Lung (tissue), 16 donors: Measurements from ENCODE around the gene SURF4. TPM values are rescaled to one million over a fixed set of nuclear protein-coding genes. Genes with fewer than 3 reads are reported as not detected.

Experiments used
- ATAC-seq: fragments of 200-7000 bp; cut with Tn5 transposase; one replicate; pipeline ENCODE4 v1.9.1; 2020; ENCODE audit warnings: moderate number of reproducible peaks; ENCODE audit not compliant: insufficient read depth, low FRiP score
- DNase-seq, 3 donors: peaks; one replicate each; pipeline ENCODE4 v3.0.0-alpha.2; 2013 to 2017
- H3K27ac ChIP-seq, 2 donors: one replicate each; pipeline ENCODE4 v1.5.1; 2013; ENCODE audit warnings: mild to moderate bottlenecking in 2 of 2, moderate library complexity in 2 of 2, control low read depth in 1 of 2, inconsistent platforms in 1 of 2, low read depth in 1 of 2, low read length in 1 of 2
- H3K27me3 ChIP-seq, 3 donors: one replicate each; pipeline ENCODE4 v1.5.1; 2013; ENCODE audit warnings: low read length in 2 of 3; ENCODE audit not compliant: control insufficient read depth in 3 of 3, insufficient read depth in 3 of 3
- H3K36me3 ChIP-seq, 4 donors: one replicate each; pipeline ENCODE4 v1.5.1; 2013; ENCODE audit warnings: low read length in 4 of 4, mild to moderate bottlenecking in 1 of 4, moderate library complexity in 1 of 4; ENCODE audit not compliant: control insufficient read depth in 4 of 4, insufficient read depth in 4 of 4
- H3K4me1 ChIP-seq, 5 donors: one replicate each; pipeline ENCODE4 v1.5.1; 2013; ENCODE audit warnings: low read length in 5 of 5, mild to moderate bottlenecking in 2 of 5, moderate library complexity in 1 of 5; ENCODE audit not compliant: control insufficient read depth in 5 of 5, insufficient read depth in 5 of 5
- H3K4me3 ChIP-seq: one replicate; pipeline ENCODE4 v1.5.1; 2013; ENCODE audit warnings: mild to moderate bottlenecking, control low read depth, moderate library complexity
- H3K9ac ChIP-seq, 2 donors: one replicate each; pipeline ENCODE4 v1.5.1; 2013; ENCODE audit warnings: low read length in 2 of 2, control low read depth in 1 of 2; ENCODE audit not compliant: insufficient read depth in 1 of 2
- H3K9me3 ChIP-seq, 4 donors: one replicate each; pipeline ENCODE4 v1.5.1; 2013; ENCODE audit warnings: low read length in 3 of 4, mild to moderate bottlenecking in 1 of 4, moderate library complexity in 1 of 4; ENCODE audit not compliant: control insufficient read depth in 4 of 4, insufficient read depth in 3 of 4
- WGBS, 2 donors: extraction: QIAGEN DNeasy Blood & Tissue Kit; methylation state at CpG; one replicate each; pipeline ENCODE4 v1.1.7; 2013; 5-methylcytosine and 5-hydroxymethylcytosine counted together
- long read RNA-seq, 5 donors: transcript quantifications; one replicate each; lab custom pipeline, GENCODE V29; 2026
- polyA plus RNA-seq, 2 donors: library from polyadenylated mRNA; stranded (reverse); fragments of 200-250 nt; gene quantifications; one replicate each; pipeline ENCODE4 v1.2.1, GENCODE V29; 2013
- total RNA-seq, 2 donors: library from RNA; depleted of rRNA in 1 of 2; stranded (reverse); fragments of >200 nt in 1 of 2; gene quantifications; one replicate each; pipeline ENCODE4 v1.2.1, GENCODE V29; 2014 to 2021
- TF ChIP-seq, protein P1 (sequence below): IDR thresholded peaks from 2 replicates; pipeline ENCODE4 v1.5.1; 2012; ENCODE audit warnings: mild to moderate bottlenecking; ENCODE audit errors: control extremely low read depth, extremely low read depth
- donor health status: control.
- donor health status: control.
- donor health status: Bipolar disorder and iron deficiency.
- donor health status: healthy.
- donor health status: DM: yes; HTN: yes; CAD: no.

The SURF4 gene
- 100 to 1,000 TPM; 144 to 222 TPM for total RNA-seq
- polyA plus RNA-seq, result 100 to 1,000 TPM in 1 of 2 donors, 10 to 100 TPM in 1; 87.4 to 204 TPM
- long read RNA-seq, donor 1, transcript SURF4-202 (6 exons, 2,984 nt), result major isoform, 46 of 47 reads
- long read RNA-seq, donor 1, partial matches to known transcripts, result 0 of 47 reads
- long read RNA-seq, donor 1, other reads (novel, unspliced or antisense), result 0 of 47 reads
- long read RNA-seq, donor 2, transcript SURF4-202 (6 exons, 2,984 nt), result major isoform, 15 of 15 reads
- long read RNA-seq, donor 2, partial matches to known transcripts, result 0 of 15 reads
- long read RNA-seq, donor 2, other reads (novel, unspliced or antisense), result 0 of 15 reads
- long read RNA-seq, donor 3, transcript SURF4-202 (6 exons, 2,984 nt), result major isoform, 25 of 25 reads
- long read RNA-seq, donor 3, partial matches to known transcripts, result 0 of 25 reads
- long read RNA-seq, donor 3, other reads (novel, unspliced or antisense), result 0 of 25 reads
- long read RNA-seq, donor 4, transcript SURF4-202 (6 exons, 2,984 nt), result major isoform, 14 of 20 reads
- long read RNA-seq, donor 4, partial matches to known transcripts, result 5 of 20 reads
- long read RNA-seq, donor 4, other reads (novel, unspliced or antisense), result 0 of 20 reads
- long read RNA-seq, donor 5, transcript SURF4-202 (6 exons, 2,984 nt), result major isoform, 58 of 58 reads
- long read RNA-seq, donor 5, partial matches to known transcripts, result 0 of 58 reads
- long read RNA-seq, donor 5, other reads (novel, unspliced or antisense), result 0 of 58 reads

- TF ChIP-seq, protein P1, sequence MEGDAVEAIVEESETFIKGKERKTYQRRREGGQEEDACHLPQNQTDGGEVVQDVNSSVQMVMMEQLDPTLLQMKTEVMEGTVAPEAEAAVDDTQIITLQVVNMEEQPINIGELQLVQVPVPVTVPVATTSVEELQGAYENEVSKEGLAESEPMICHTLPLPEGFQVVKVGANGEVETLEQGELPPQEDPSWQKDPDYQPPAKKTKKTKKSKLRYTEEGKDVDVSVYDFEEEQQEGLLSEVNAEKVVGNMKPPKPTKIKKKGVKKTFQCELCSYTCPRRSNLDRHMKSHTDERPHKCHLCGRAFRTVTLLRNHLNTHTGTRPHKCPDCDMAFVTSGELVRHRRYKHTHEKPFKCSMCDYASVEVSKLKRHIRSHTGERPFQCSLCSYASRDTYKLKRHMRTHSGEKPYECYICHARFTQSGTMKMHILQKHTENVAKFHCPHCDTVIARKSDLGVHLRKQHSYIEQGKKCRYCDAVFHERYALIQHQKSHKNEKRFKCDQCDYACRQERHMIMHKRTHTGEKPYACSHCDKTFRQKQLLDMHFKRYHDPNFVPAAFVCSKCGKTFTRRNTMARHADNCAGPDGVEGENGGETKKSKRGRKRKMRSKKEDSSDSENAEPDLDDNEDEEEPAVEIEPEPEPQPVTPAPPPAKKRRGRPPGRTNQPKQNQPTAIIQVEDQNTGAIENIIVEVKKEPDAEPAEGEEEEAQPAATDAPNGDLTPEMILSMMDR, result no peak
- WGBS, 2 donors, result 1% methylated on average over 95 to 120 of the region's 120 CpGs
- H3K36me3 ChIP-seq, result peaks cover 0 to 21% (median 6%) of the 10 kb centered on the region in 4 donors
- H3K4me1 ChIP-seq, result peaks cover 5 to 30% (median 9%) of the 10 kb centered on the region in 5 donors
- peak within 1 kb of the TSS; percentile 87 for H3K4me3 ChIP-seq
- ATAC-seq, result peak; percentile 96
- H3K9me3 ChIP-seq, result no peaks in the 10 kb centered on the region
- H3K27ac ChIP-seq, result peak within 1 kb of the TSS; percentile 95 to 96
- peak within 1 kb of the TSS; percentile 84 to 85 for H3K9ac ChIP-seq
- peak; percentile 97 to 99 (median 98) for DNase-seq
- no peaks in the 10 kb centered on the region for H3K27me3 ChIP-seq
These were observed at the start of gene SURF4, which contains the start of gene STKLD1 for GRCh38 chr9:133375724-133376654. Gene SURF4, minus strand, starts transcription at chr9:133376060. Its CDS starts 91 bp downstream, at chr9:133375969. Gene STKLD1, plus strand, starts transcription at chr9:133376366. Its CDS starts 108 bp downstream, at chr9:133376474.

DNA sequence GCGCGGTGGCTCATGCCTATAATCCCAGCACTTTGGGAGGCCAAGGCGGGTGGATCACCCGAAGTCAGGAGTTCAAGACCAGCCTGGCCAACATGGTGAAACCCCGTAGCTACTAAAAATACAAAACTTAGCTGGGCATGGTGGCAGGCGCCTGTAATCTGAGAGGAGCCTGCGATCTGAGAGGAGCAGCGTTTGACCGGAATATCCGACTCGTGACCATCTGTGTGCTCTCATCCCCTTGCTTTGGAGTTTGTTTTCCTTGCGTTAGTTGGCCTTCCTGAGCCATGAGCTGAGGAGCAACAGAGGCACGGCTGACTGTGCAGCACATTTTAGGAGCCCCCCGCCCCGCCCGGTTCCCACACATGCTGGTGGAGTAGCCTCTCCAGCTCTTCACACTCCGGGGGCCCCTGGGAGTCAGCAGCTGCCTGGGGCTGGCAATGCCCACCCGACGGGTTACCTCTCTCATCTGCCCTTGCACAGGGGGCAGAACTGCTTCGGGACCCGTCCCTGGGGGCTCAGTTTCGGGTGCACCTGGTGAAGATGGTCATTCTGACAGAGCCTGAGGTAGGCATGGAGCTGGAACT, 49.3 kb upstream of the SURF4 start:
- DNase-seq (no peak), ATAC-seq (no peak)
- peaks cover 0 to 9% (median 0%) of the 10 kb centered on the region in 5 donors for H3K4me1 ChIP-seq
- TF ChIP-seq, protein P1, result no peak
- H3K9me3 ChIP-seq, result peaks cover 0 to 3% (median 0%) of the 10 kb centered on the region in 4 donors
- no peak overlapping the region for H3K9ac ChIP-seq
- WGBS, 2 donors, result 90 to 95% methylated on average over 22 of the region's 22 CpGs
- H3K4me3 ChIP-seq, result no peak overlapping the region
- H3K27me3 ChIP-seq, result peaks cover 0 to 3% (median 3%) of the 10 kb centered on the region in 3 donors
- H3K27ac ChIP-seq, result no peak overlapping the region
- no peaks in the 10 kb centered on the region for H3K36me3 ChIP-seq

DNA sequence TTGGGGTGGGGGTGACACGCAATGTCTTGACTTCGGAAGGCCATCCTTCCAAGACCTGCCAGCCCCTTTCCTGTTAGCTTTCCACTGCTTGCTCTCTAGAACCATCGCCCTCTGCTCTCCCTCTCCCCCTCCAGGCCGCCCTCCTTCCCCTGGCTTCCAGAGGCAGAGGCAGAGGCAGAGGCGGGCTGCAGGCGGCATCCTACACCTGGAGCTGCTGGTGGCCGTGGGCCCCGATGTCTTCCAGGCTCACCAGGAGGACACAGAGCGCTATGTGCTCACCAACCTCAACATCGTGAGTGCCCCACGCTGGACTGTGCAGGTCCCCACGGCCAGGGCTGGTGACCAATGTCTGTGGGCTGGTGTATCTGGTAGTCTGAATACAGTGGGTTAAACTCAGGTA, 48.3 kb upstream of the SURF4 start:
- ATAC-seq, result no peak
- Histone ChIP-seq H3K4me3 (no peak overlapping the region), H3K36me3 (no peaks in the 10 kb centered on the region), H3K4me1 (peaks cover 0 to 8% (median 0%) of the 10 kb centered on the region in 5 donors), H3K9me3 (peaks cover 0 to 3% (median 0%) of the 10 kb centered on the region in 4 donors), H3K27ac (no peak overlapping the region), H3K27me3 (peaks cover 0 to 3% (median under 1%) of the 10 kb centered on the region in 3 donors), H3K9ac (no peak overlapping the region)
- DNase-seq, result no peak
- WGBS, 2 donors, result 95 to 97% methylated on average over 12 of the region's 12 CpGs
- TF ChIP-seq, protein P1, result no peak
